ENCODE data around the gene KCNAB1. TPM values are rescaled to one million over a fixed set of nuclear protein-coding genes. Genes with fewer than 3 reads are reported as not detected.

Gene KCNAB1
- total and polyA plus RNA-seq, 2 of the 8 experiments (the other 6 are each of a cell fraction or from before 2014, with no cell fraction given) = 0.51 to 2.3 TPM

DNA sequence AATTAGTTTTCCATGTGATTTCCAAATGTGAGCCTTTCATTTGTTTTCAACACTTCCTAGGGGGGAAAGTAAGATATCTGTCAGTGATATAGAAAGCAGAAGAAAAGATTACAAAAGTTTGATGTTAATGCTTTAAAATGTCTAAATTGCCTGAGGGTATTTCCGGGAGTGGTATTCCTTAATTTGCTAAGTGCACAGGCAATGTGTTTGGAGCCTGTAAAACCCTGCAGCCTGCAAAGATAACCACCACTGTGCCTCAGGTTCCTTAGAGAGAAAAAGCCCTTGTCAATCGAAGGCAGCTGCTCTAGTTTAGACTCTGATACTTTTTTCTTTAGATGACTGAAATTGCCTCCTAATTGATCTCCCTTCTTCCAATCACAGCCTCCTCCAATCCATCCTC is 279.7 kb downstream of the KCNAB1 start:
- H2AFZ ChIP-seq (ENCODE audit: low read length) = no peak overlapping the region
- no peak overlapping the region for H2BK12ac ChIP-seq (ENCODE audit: low read depth, low read length)
- FAIRE-seq (no peak), DNase-seq (ENCODE audit: low read depth in 1 of 2, low spot score in 2 of 2) (no peak)
- no peak overlapping the region for H3K4ac ChIP-seq (replicated peaks; ENCODE audit: insufficient read length, low read depth, low read length)
- H3K79me2 ChIP-seq (ENCODE audit: control insufficient read depth in 1 of 2, insufficient read depth in 2 of 2, low read length in 2 of 2) = no peaks in the 10 kb centered on the region
- no peaks in the 10 kb centered on the region for H3K9me3 ChIP-seq (ENCODE audit: insufficient read depth in 2 of 2, low read depth in 1 of 2, low read length in 1 of 2)
- no peaks in the 10 kb centered on the region for H3K23me2 ChIP-seq (ENCODE audit: low read depth, low read length)
- no peak overlapping the region for H2BK20ac ChIP-seq (ENCODE audit: low read length)
- 87% methylated on average over 2 of the region's 2 CpGs; no CpG with 5 or more reads in 1 of the 2 experiments for WGBS, 2 experiments (ENCODE audit: extremely low coverage in 1 of 2, insufficient coverage in 1 of 2, insufficient read length in 1 of 2, insufficient replicate concordance in 2 of 2, low coverage in 1 of 2, low lambda C conversion rate in 2 of 2, missing lambda C conversion rate in 1 of 2)
- H3K56ac ChIP-seq (replicated peaks; ENCODE audit: insufficient read length, low read depth, low read length) = no peak overlapping the region
- no peaks in the 10 kb centered on the region for H3K79me1 ChIP-seq (ENCODE audit: low read depth, low read length)
- H2AK5ac ChIP-seq (ENCODE audit: low read depth, low read length) = no peak overlapping the region
- TF ChIP-seq MAFK (IDR thresholded peaks at IDR 0.05; ENCODE audit: low read depth, low read length) (no peak), GABPA (IDR thresholded peaks at IDR 0.05; ENCODE audit: borderline replicate concordance, insufficient read depth, low read length) (no peak), EP300 (IDR thresholded peaks at IDR 0.05; ENCODE audit: borderline replicate concordance in 1 of 2, low read depth in 2 of 2, low read length in 2 of 2) (no peak), NANOG (IDR thresholded peaks at IDR 0.05; ENCODE audit: insufficient read depth, low read depth, low read length, poor library complexity, severe bottlenecking) (no peak), TCF12 (IDR thresholded peaks at IDR 0.05; ENCODE audit: low read depth, low read length) (no peak), RXRA (IDR thresholded peaks at IDR 0.05; ENCODE audit: insufficient read depth, low read depth, low read length) (no peak), ASH2L (IDR thresholded peaks at IDR 0.05; ENCODE audit: low read length) (no peak), E2F6 (IDR thresholded peaks at IDR 0.05) (no peak), BACH1 (IDR thresholded peaks at IDR 0.05; ENCODE audit: low read length) (no peak), HDAC2 (IDR thresholded peaks at IDR 0.05; ENCODE audit: borderline replicate concordance in 1 of 2, low read depth in 2 of 2, low read length in 2 of 2) (no peak), SRF (IDR thresholded peaks at IDR 0.05; ENCODE audit: low read depth, low read length) (no peak), POLR2AphosphoS5 (IDR thresholded peaks at IDR 0.05; ENCODE audit: low read depth, low read length) (no peak)
- no peak overlapping the region for H3K4me3 ChIP-seq (ENCODE audit: extremely low read depth in 1 of 4, insufficient read depth in 2 of 4, low read depth in 3 of 4, low read length in 4 of 4)
- no peak overlapping the region for H2BK120ac ChIP-seq (replicated peaks; ENCODE audit: low read depth, low read length)
- H4K20me1 ChIP-seq (replicated peaks in 1 of 2; ENCODE audit: control insufficient read depth in 1 of 2, insufficient read depth in 2 of 2, low read length in 2 of 2) = no peaks in the 10 kb centered on the region
- no peak overlapping the region for H3K18ac ChIP-seq (ENCODE audit: extremely low read depth, low read length)
- H4K8ac ChIP-seq (ENCODE audit: extremely low read depth, insufficient read depth, low read length) = no peak overlapping the region
- no peak overlapping the region for H3K9ac ChIP-seq (replicated peaks in 1 of 4; ENCODE audit: extremely low read depth in 1 of 4, low read depth in 3 of 4, low read length in 3 of 4)
- no peak overlapping the region for H4K5ac ChIP-seq (ENCODE audit: insufficient read length, low read depth, low read length)
- ChIA-PET POLR2A (ENCODE audit: partially characterized antibody) (no interaction called here), CTCF (ENCODE audit: partially characterized antibody) (interaction anchor here (0.9 to 2.1 kb wide), 3 partner anchors 18 to 248 kb away, joined by 4 to 6 read pairs (median 4); no protein-coding TSS in a partner anchor)
- no peaks in the 10 kb centered on the region for H3K4me1 ChIP-seq (replicated peaks in 1 of 4; ENCODE audit: control insufficient read depth in 3 of 4, insufficient read depth in 4 of 4, low read length in 3 of 4)
- no peaks in the 10 kb centered on the region for H3K27me3 ChIP-seq (replicated peaks in 1 of 4; ENCODE audit: control insufficient read depth in 3 of 4, extremely low read depth in 1 of 4, insufficient read depth in 3 of 4, low read length in 3 of 4)
- H3K27ac ChIP-seq (ENCODE audit: low read depth, low read length) = no peak overlapping the region
- no peak overlapping the region for H3K23ac ChIP-seq (ENCODE audit: insufficient read length)
- no peaks in the 10 kb centered on the region for H3K36me3 ChIP-seq (ENCODE audit: control insufficient read depth in 2 of 4, insufficient read depth in 4 of 4, low read length in 3 of 4)
- no peak overlapping the region for H2BK15ac ChIP-seq (ENCODE audit: low read length)
- H4K91ac ChIP-seq (replicated peaks; ENCODE audit: insufficient read length, low read length) = no peak overlapping the region
- no peak overlapping the region for H2BK5ac ChIP-seq (ENCODE audit: low read depth, low read length)
- no peak overlapping the region for H3K4me2 ChIP-seq (ENCODE audit: insufficient read depth in 1 of 2, low read depth in 2 of 2, low read length in 2 of 2)
- no peak overlapping the region for H3K14ac ChIP-seq (ENCODE audit: insufficient read length)

Measured in H1 (cell line).